Spleen (tissue), 7 donors: ENCODE data around the gene NFIC.

Experiments
- CTCF ChIP-seq, 11 experiments: fragments of 200-600 bp in 7 of 11; fragments of 450-650 bp in 4 of 11; sonication (generic) in 4 of 11; IDR thresholded peaks in 8 of 11; conservative IDR thresholded peaks in 3 of 11; 1 replicate in 7 of 11; 2 replicates in 4 of 11; pipeline versions ENCODE4 v1.4.0 to v1.8.0; 2016 to 2021; ENCODE audit warnings: antibody characterized with exemption in 11 of 11, inconsistent platforms in 4 of 11, mild to moderate bottlenecking in 1 of 11
- POLR2A ChIP-seq, 3 donors: fragments of 450-650 bp; IDR thresholded peaks; one replicate each; pipeline ENCODE4 v1.5.1; 2017; ENCODE audit warnings: antibody characterized with exemption in 3 of 3, mild to moderate bottlenecking in 1 of 3
- POLR2AphosphoS5 ChIP-seq, 3 donors: sonication (generic); formaldehyde crosslinking; IDR thresholded peaks; one replicate each; pipeline ENCODE4 v1.5.1; 2017; ENCODE audit warnings: antibody characterized with exemption in 3 of 3
- donor health status: DM: no; HTN: no; CAD: no; lungs with moderate emphysema.
- donor health status: DM: no; HTN: no; CAD: no.
- donor health status: DM: no; HTN: no; CAD: no.

- TF ChIP-seq CTCF (IDR thresholded peaks at IDR 0.05 in 8 of 11, conservative IDR thresholded peaks at IDR 0.05 in 3 of 11), result no peak
- TF ChIP-seq POLR2AphosphoS5 (IDR thresholded peaks at IDR 0.05), result no peak
- no peak for TF ChIP-seq POLR2A (IDR thresholded peaks at IDR 0.05)
Measured at GRCh38 chr19:3363841-3364500, 2.4 kb upstream of the NFIC start.
